ENCODE measurements around the gene MUC20.

MUC20 gene

DNA sequence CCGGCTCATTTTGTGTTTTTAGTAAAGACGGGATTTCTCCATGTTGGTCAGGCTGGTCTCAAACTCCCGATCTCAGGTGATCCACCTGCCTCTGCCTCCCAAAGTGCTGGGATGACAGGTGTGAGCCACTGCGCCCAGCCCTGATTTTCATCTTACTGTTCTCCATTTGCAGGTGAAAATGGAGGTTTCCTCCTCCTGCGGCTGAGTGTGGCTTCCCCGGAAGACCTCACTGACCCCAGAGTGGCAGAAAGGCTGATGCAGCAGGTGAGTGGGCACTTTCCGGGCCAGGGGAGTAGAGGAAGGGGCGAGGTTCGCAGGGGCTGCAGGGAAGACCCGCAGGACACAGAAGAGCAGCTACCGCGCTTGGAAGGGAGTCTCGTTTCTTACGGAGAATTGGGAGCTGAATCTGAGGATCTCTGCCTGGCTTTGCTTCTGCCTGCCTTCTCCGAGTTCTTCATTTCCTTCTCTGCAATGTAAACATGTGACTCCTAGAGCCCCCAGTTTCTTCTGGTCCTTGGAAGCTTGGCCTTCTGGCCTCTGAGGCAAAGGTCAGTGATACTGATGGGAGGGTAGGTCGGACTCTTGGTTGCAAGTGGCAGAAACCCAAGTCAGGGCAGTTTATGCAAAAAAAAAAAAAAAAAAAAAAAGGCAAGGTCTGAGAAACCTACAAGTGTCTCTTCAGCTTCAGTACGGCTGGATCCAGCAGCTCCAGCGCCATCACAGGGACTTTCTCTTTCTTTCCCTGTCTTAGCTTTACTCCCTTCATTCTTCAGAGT is 8.9 kb downstream of the MUC20 start:
- TF ChIP-seq, protein P1, sequence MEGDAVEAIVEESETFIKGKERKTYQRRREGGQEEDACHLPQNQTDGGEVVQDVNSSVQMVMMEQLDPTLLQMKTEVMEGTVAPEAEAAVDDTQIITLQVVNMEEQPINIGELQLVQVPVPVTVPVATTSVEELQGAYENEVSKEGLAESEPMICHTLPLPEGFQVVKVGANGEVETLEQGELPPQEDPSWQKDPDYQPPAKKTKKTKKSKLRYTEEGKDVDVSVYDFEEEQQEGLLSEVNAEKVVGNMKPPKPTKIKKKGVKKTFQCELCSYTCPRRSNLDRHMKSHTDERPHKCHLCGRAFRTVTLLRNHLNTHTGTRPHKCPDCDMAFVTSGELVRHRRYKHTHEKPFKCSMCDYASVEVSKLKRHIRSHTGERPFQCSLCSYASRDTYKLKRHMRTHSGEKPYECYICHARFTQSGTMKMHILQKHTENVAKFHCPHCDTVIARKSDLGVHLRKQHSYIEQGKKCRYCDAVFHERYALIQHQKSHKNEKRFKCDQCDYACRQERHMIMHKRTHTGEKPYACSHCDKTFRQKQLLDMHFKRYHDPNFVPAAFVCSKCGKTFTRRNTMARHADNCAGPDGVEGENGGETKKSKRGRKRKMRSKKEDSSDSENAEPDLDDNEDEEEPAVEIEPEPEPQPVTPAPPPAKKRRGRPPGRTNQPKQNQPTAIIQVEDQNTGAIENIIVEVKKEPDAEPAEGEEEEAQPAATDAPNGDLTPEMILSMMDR (IDR thresholded peaks at IDR 0.05), result no peak

- TF ChIP-seq, protein P1 (IDR thresholded peaks at IDR 0.05), result no peak
These were observed 10.7 kb downstream of the MUC20 start for GRCh38 chr3:195731356-195731905.

GRCh38 chr3:195732940-195733339 is 12.2 kb downstream of the MUC20 start:
- TF ChIP-seq, protein P1 (IDR thresholded peaks at IDR 0.05), result no peak

DNA sequence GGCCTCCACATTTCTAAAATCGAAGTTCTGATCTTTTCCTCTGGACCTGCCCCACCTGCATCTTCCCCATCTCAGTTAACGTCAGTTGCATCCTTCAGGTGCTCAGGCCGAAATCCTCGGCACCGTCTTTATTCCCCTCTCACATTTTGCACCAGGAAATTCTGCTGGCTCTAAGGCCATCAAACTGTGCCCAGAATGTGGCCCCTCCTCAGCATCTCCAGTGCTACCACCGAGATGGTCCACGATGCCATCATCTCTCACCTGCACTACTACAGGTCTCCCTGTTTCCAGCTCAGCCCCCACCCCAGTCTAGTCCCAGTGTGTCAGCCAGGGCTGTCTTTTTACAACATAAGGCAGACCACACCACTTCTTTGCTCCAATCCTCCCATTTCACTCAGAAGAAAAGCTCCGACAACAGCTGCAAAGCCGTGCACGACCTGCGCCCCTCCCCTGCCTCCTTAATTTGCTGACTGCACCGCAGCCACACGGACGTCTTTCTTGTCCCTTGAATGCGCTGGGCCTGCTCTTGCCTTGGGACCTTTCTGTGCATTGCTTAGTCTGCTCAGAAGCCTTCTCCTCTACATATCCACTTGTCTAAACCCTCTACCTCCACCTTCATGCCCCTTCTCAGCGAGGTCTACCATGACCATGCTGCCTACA is 14.4 kb downstream of the MUC20 start:
- TF ChIP-seq, protein P1 (IDR thresholded peaks at IDR 0.05), result no peak

- TF ChIP-seq, protein P1 (IDR thresholded peaks at IDR 0.05), result peak; percentile 27; the same call in 1 of the 2 replicates
These were observed 16.2 kb downstream of the MUC20 start for GRCh38 chr3:195736866-195737490.

GRCh38 chr3:195738274-195739044 is 17.7 kb downstream of the MUC20 start:
- TF ChIP-seq, protein P1 (IDR thresholded peaks at IDR 0.05), result no peak

DNA sequence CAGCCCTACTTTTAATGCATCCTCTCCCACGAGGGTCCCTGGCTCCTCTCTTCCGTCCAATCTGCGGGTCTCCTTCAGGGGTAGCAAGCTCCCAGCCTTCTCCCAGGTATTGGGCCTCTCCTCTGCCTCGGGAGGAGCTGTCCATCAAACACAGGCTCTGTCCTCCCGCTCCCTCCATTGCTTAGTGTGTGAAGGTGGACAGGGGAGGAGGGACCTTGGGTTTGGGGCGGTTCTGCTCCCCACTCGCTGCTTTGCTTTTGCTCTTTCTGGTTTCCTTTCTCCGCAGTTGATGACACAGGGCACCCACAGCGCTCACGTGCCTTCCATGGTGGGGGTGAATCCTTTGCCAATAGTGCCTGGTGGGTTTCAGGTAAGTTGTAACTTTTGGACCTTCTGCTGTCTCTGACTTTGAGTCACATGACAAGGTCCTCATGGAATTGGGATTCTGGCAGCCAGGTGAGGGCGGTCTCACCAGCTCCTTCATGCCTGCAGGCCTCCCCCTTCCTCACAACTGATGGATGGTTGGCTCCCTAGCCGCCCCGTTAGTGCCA is 18.9 kb downstream of the MUC20 start:
- TF ChIP-seq, protein P1 (IDR thresholded peaks at IDR 0.05), result no peak

All from LNCAP (cell line).